ENCODE results near the gene TSSK6. TPM values are rescaled to one million over a fixed set of nuclear protein-coding genes. Genes with fewer than 3 reads are reported as not detected.

The TSSK6 gene
- total RNA-seq, 2 donors from 2014 or later = 2.1 to 2.6 TPM

- no peak for TF ChIP-seq CTCF (IDR thresholded peaks at IDR 0.05)
- H3K9me3 ChIP-seq = no peaks in the 10 kb centered on the region
- peak overlapping the region in 2 of 4 donors; percentile 20 to 24 for H3K27ac ChIP-seq
- intact Hi-C loops (cut with DNase I) = no loop called here
- no peak for DNase-seq
- H3K4me1 ChIP-seq = peaks cover 51% of the 10 kb centered on the region
- no peaks in the 10 kb centered on the region for H3K27me3 ChIP-seq
- no peak for ATAC-seq
- WGBS, 2 donors = 82 to 87% methylated on average over 8 to 15 of the region's 15 CpGs
- no peaks in the 10 kb centered on the region for H3K36me3 ChIP-seq (replicated peaks in 1 of 2; ENCODE audit: insufficient read depth in 1 of 2, low read depth in 2 of 2)
- H3K4me3 ChIP-seq = no peak overlapping the region
These were observed 30.0 kb downstream of the TSSK6 start for GRCh38 chr19:19485161-19485997.

GRCh38 chr19:19482809-19483596 lies 32.3 kb downstream of the TSSK6 start:
- Histone ChIP-seq H3K4me3 (no peak overlapping the region), H3K4me1 (peaks cover 30% of the 10 kb centered on the region), H3K27me3 (no peaks in the 10 kb centered on the region), H3K27ac (no peak overlapping the region), H3K9me3 (no peaks in the 10 kb centered on the region), H3K36me3 (replicated peaks in 1 of 2; ENCODE audit: insufficient read depth in 1 of 2, low read depth in 2 of 2) (no peaks in the 10 kb centered on the region)
- no peak for DNase-seq
- TF ChIP-seq POLR2A (IDR thresholded peaks at IDR 0.05) (no peak), CTCF (IDR thresholded peaks at IDR 0.05) (no peak)
- no peak for ATAC-seq
- 81 to 88% methylated on average over 15 to 19 of the region's 19 CpGs for WGBS, 2 donors
- intact Hi-C loops (cut with DNase I) = no loop called here

- Histone ChIP-seq H3K27me3 (no peaks in the 10 kb centered on the region), H3K9me3 (no peaks in the 10 kb centered on the region), H3K4me3 (no peak overlapping the region), H3K36me3 (replicated peaks in 1 of 2; ENCODE audit: insufficient read depth in 1 of 2, low read depth in 2 of 2) (no peaks in the 10 kb centered on the region), H3K27ac (no peak overlapping the region), H3K4me1 (peaks cover 18% of the 10 kb centered on the region)
- TF ChIP-seq POLR2A (IDR thresholded peaks at IDR 0.05) = no peak
- TF ChIP-seq CTCF (IDR thresholded peaks at IDR 0.05) = no peak
- no peak for ATAC-seq
- intact Hi-C loops (cut with DNase I) = no loop called here
- WGBS, 2 donors = 50 to 65% methylated on average over 3 to 5 of the region's 5 CpGs
- no peak for DNase-seq
These were observed 34.7 kb downstream of the TSSK6 start for GRCh38 chr19:19480688-19481087.

GRCh38 chr19:19477705-19478383 lies 37.5 kb downstream of the TSSK6 start:
- 75 to 81% methylated on average over 10 of the region's 10 CpGs for WGBS, 2 donors
- Histone ChIP-seq H3K4me3 (no peak overlapping the region), H3K36me3 (replicated peaks in 1 of 2; ENCODE audit: insufficient read depth in 1 of 2, low read depth in 2 of 2) (no peaks in the 10 kb centered on the region), H3K27ac (peak overlapping the region in 1 of 4 donors; percentile 16), H3K4me1 (peaks cover 11% of the 10 kb centered on the region), H3K9me3 (no peaks in the 10 kb centered on the region), H3K27me3 (no peaks in the 10 kb centered on the region)
- peak; percentile 51 for ATAC-seq
- TF ChIP-seq POLR2A (IDR thresholded peaks at IDR 0.05) (no peak), CTCF (IDR thresholded peaks at IDR 0.05) (no peak)
- intact Hi-C loops (cut with DNase I) = loop anchor here (5.0 kb wide), 1 partner anchor 51 kb away; no protein-coding TSS in a partner anchor
- peak in 2 of 4 donors; percentile 56 to 71 for DNase-seq

Measured in body of pancreas (tissue), 4 donors.